ENCODE measurements around the gene MALRD1.

DNA sequence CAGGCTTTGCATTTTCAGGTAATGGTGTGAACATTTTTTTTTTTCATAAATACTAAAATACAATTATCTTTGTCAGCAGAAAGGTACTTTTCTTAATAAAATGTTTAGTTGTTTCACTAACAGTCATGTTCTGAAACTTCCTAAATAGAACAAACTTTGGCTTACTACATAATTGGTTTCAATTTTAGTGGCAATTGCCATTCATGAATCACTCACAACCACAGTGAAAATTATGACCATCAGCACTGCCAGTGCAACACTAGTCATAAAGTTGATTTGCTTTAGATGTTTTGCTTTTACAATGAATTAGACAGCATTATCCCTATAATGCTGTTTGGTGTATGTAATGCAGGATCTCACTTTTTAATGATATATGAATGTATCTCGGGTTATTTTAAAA is 470.0 kb downstream of the MALRD1 start:
- TF ChIP-seq, protein P1, sequence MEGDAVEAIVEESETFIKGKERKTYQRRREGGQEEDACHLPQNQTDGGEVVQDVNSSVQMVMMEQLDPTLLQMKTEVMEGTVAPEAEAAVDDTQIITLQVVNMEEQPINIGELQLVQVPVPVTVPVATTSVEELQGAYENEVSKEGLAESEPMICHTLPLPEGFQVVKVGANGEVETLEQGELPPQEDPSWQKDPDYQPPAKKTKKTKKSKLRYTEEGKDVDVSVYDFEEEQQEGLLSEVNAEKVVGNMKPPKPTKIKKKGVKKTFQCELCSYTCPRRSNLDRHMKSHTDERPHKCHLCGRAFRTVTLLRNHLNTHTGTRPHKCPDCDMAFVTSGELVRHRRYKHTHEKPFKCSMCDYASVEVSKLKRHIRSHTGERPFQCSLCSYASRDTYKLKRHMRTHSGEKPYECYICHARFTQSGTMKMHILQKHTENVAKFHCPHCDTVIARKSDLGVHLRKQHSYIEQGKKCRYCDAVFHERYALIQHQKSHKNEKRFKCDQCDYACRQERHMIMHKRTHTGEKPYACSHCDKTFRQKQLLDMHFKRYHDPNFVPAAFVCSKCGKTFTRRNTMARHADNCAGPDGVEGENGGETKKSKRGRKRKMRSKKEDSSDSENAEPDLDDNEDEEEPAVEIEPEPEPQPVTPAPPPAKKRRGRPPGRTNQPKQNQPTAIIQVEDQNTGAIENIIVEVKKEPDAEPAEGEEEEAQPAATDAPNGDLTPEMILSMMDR (IDR thresholded peaks at IDR 0.05 in 8 of 11, conservative IDR thresholded peaks at IDR 0.05 in 3 of 11): no peak
- no peak for TF ChIP-seq POLR2A (IDR thresholded peaks at IDR 0.05)
